MM.1S (cell line): ENCODE data around the gene MON2.
A peak's percentile ranks its signal among the peaks of the same experiment; 100 is the strongest.

ENCODE experiments used
- DNase-seq: peaks from one replicate; pipeline ENCODE4 v3.0.0-alpha.2; 2015
- H2AFZ ChIP-seq: fragments of 300-600 bp; sonication (generic); 2 replicates; pipeline ENCODE4 v1.6.0; 2016; ENCODE audit warnings: antibody characterized with exemption, low read length
- H3F3A ChIP-seq: fragments of 300-600 bp; sonication (generic); 2 replicates; pipeline ENCODE4 v1.6.1; 2016; ENCODE audit warnings: mild to moderate bottlenecking, antibody characterized with exemption, low read length, moderate library complexity, mixed read lengths; ENCODE audit not compliant: insufficient read depth
- H3K27ac ChIP-seq: fragments of 300-600 bp; sonication (generic); 2 replicates; pipeline ENCODE4 v1.5.1; 2016; ENCODE audit warnings: mild to moderate bottlenecking, low read length
- H3K27me3 ChIP-seq: fragments of 300-600 bp; sonication (generic); replicated peaks from 2 replicates; pipeline ENCODE4 v1.6.0; 2016; ENCODE audit warnings: low read length; ENCODE audit not compliant: insufficient read depth
- H3K36me3 ChIP-seq: fragments of 300-600 bp; sonication (generic); replicated peaks from 2 replicates; pipeline ENCODE4 v1.6.1; 2016; ENCODE audit warnings: mild to moderate bottlenecking, low read length, mixed read lengths; ENCODE audit not compliant: insufficient read depth
- H3K4me1 ChIP-seq: fragments of 300-600 bp; sonication (generic); 2 replicates; pipeline ENCODE4 v1.6.1; 2016; ENCODE audit warnings: low read length, mixed read lengths
- H3K4me2 ChIP-seq: fragments of 300-600 bp; sonication (generic); 2 replicates; pipeline ENCODE4 v1.6.0; 2016; ENCODE audit warnings: low read depth, low read length
- H3K4me3 ChIP-seq: fragments of 300-600 bp; sonication (generic); 2 replicates; pipeline ENCODE4 v1.5.1; 2016; ENCODE audit warnings: low read length, mixed read lengths
- H3K79me2 ChIP-seq: fragments of 300-600 bp; sonication (generic); 2 replicates; pipeline ENCODE4 v1.6.1; 2016; ENCODE audit warnings: mixed run types, low read length, mixed read lengths
- H3K9ac ChIP-seq: fragments of 300-600 bp; sonication (generic); 2 replicates; pipeline ENCODE4 v1.6.1; 2016; ENCODE audit warnings: low read length, mixed read lengths
- H3K9me2 ChIP-seq: fragments of 300-600 bp; sonication (generic); replicated peaks from 2 replicates; pipeline ENCODE4 v1.6.1; 2016; ENCODE audit warnings: mild to moderate bottlenecking, low read length, mixed read lengths; ENCODE audit not compliant: insufficient read depth
- H3K9me3 ChIP-seq: fragments of 300-600 bp; sonication (generic); replicated peaks from 2 replicates; pipeline ENCODE4 v1.6.1; 2016; ENCODE audit warnings: mild to moderate bottlenecking, low read length, mixed read lengths; ENCODE audit not compliant: insufficient read depth
- H4K20me1 ChIP-seq: fragments of 300-600 bp; sonication (generic); 2 replicates; pipeline ENCODE4 v1.6.1; 2016; ENCODE audit warnings: mild to moderate bottlenecking, low read length, moderate library complexity, mixed read lengths; ENCODE audit not compliant: insufficient read depth
- CTCF ChIP-seq: fragments of 300-600 bp; sonication (generic); IDR thresholded peaks from 2 replicates; pipeline ENCODE4 v1.5.1; 2016; ENCODE audit warnings: antibody characterized with exemption, low read length, mixed read lengths
- EZH2 ChIP-seq: fragments of 300-600 bp; sonication (generic); optimal IDR thresholded peaks from 2 replicates; pipeline ENCODE3; 2017; ENCODE audit warnings: low read depth, mild to moderate bottlenecking, antibody characterized with exemption, low read length, mixed read lengths
- EZH2phosphoT487 ChIP-seq: fragments of 300-600 bp; sonication (generic); IDR thresholded peaks from 2 replicates; pipeline ENCODE4 v1.6.1; 2018; ENCODE audit warnings: antibody characterized with exemption, low read length

The MON2 gene

GRCh38 chr12:62466594-62467491 lies at the start of gene MON2:
TSS of gene MON2 (plus strand) at chr12:62466826. CDS start at chr12:62467208, 382 bp downstream.
- Histone ChIP-seq H3K9me3 (no peaks in the 10 kb centered on the region), H3K4me2 (peak within 1 kb of the TSS; percentile 85), H2AFZ (peak within 1 kb of the TSS; percentile 89), H3F3A (0 out of 2 replicates have a peak, but pooled peaks cover 5% of the 10 kb centered on the region), H3K79me2 (peaks cover 52% of the 10 kb centered on the region), H3K36me3 (no peaks in the 10 kb centered on the region), H3K4me3 (peak within 1 kb of the TSS; percentile 83), H3K27ac (peak within 1 kb of the TSS; percentile 65), H4K20me1 (no peaks in the 10 kb centered on the region), H3K9me2 (no peaks in the 10 kb centered on the region), H3K4me1 (peaks cover 5% of the 10 kb centered on the region; the same call in 1 of the 2 replicates), H3K27me3 (no peaks in the 10 kb centered on the region; the same call in 1 of the 2 replicates), H3K9ac (peak within 1 kb of the TSS; percentile 91)
- peak; percentile 91 for DNase-seq
- TF ChIP-seq CTCF (no peak), EZH2 (no peak), EZH2phosphoT487 (no peak)

GRCh38 chr12:62426089-62426488 lies 40.5 kb upstream of the MON2 start:
- Histone ChIP-seq H3K9me3 (no peaks in the 10 kb centered on the region), H3K4me2 (no peak overlapping the region)

GRCh38 chr12:62429457-62429856 lies 37.2 kb upstream of the MON2 start:
- Histone ChIP-seq H3K9me2 (no peaks in the 10 kb centered on the region), H4K20me1 (no peaks in the 10 kb centered on the region)
- TF ChIP-seq EZH2phosphoT487 (no peak), CTCF (no peak), EZH2 (no peak)

More at GRCh38 chr12:62426089-62426488, 40.5 kb upstream of the MON2 start:
- no peaks in the 10 kb centered on the region for H3K27me3 ChIP-seq
- no peak overlapping the region for H2AFZ ChIP-seq
- H3F3A ChIP-seq: no peaks in the 10 kb centered on the region
- no peaks in the 10 kb centered on the region for H3K4me1 ChIP-seq
- TF ChIP-seq EZH2 (no peak), EZH2phosphoT487 (no peak), CTCF (no peak)
- no peaks in the 10 kb centered on the region for H3K9me2 ChIP-seq
- H3K4me3 ChIP-seq: no peak overlapping the region
- H3K27ac ChIP-seq: no peak overlapping the region
- no peaks in the 10 kb centered on the region for H3K79me2 ChIP-seq
- H3K9ac ChIP-seq: no peak overlapping the region
- H3K36me3 ChIP-seq: no peaks in the 10 kb centered on the region
- H4K20me1 ChIP-seq: no peaks in the 10 kb centered on the region
- no peak for DNase-seq

More at GRCh38 chr12:62429457-62429856, 37.2 kb upstream of the MON2 start:
- Histone ChIP-seq H3K9me3 (no peaks in the 10 kb centered on the region), H3K27me3 (no peaks in the 10 kb centered on the region), H2AFZ (no peak overlapping the region), H3K4me2 (no peak overlapping the region), H3K4me1 (no peaks in the 10 kb centered on the region), H3F3A (no peaks in the 10 kb centered on the region), H3K4me3 (no peak overlapping the region), H3K27ac (no peak overlapping the region), H3K36me3 (no peaks in the 10 kb centered on the region), H3K79me2 (no peaks in the 10 kb centered on the region), H3K9ac (no peak overlapping the region)
- no peak for DNase-seq
